SK-N-SH (cell line): ENCODE measurements around the gene EN1. TPM values are rescaled to one million over a fixed set of nuclear protein-coding genes. Genes with fewer than 3 reads are reported as not detected.

Experiments used
- CTCF ChIA-PET: fragments of 300-600, 350-600 bp; formaldehyde crosslinking; extraction: SDS; loops from one replicate; lab custom pipeline; 2021; lab: Yijun Ruan, JAX
- POLR2A ChIA-PET: fragments of 350-600 bp; sonication (Branson Sonifier 250); formaldehyde crosslinking; extraction: SDS; loops from one replicate; lab custom pipeline; 2020; ENCODE audit warnings: antibody characterized with exemption, inconsistent platforms; lab: Yijun Ruan, JAX
- DNase-seq: peaks from one replicate; pipeline ENCODE4 v3.0.0; 2012
- H2AFZ ChIP-seq: fragments of 200-600 bp; sonication (generic); 2 replicates; pipeline ENCODE4 v1.8.1; 2016; ENCODE audit warnings: antibody characterized with exemption, mild to moderate bottlenecking, low read depth
- H3F3A ChIP-seq: fragments of 200-600 bp; sonication (generic); replicated peaks from 2 replicates; pipeline ENCODE3; 2016; ENCODE audit warnings: antibody characterized with exemption, mild to moderate bottlenecking; ENCODE audit not compliant: insufficient read depth
- H3K27ac ChIP-seq, 2 experiments: fragments of 200-500 bp in 1 of 2; fragments of 200-600 bp in 1 of 2; sonication (Bioruptor generic) in 1 of 2; sonication (generic), shearing (Covaris generic) in 1 of 2; 2 replicates each; pipeline versions ENCODE4 v1.5.1 to v1.6.1; 2014 to 2016; ENCODE audit warnings: low read depth in 2 of 2, inconsistent platforms in 1 of 2, low read length in 1 of 2, mild to moderate bottlenecking in 1 of 2, mixed read lengths in 1 of 2
- H3K27me3 ChIP-seq: fragments of 200-600 bp; sonication (generic), shearing (Covaris generic); 2 replicates; pipeline ENCODE4 v1.6.1; 2016; ENCODE audit warnings: mixed run types; ENCODE audit not compliant: insufficient read depth
- H3K36me3 ChIP-seq, 2 experiments: fragments of 200-500 bp in 1 of 2; fragments of 200-600 bp in 1 of 2; sonication (Bioruptor generic) in 1 of 2; sonication (generic) in 1 of 2; replicated peaks in 1 of 2; 2 replicates each; pipeline versions ENCODE3 to v1.5.1; 2014 to 2016; ENCODE audit warnings: low read length in 1 of 2, mild to moderate bottlenecking in 1 of 2; ENCODE audit not compliant: insufficient read depth in 2 of 2, control insufficient read depth in 1 of 2
- H3K4me1 ChIP-seq, 2 experiments: fragments of 200-500 bp in 1 of 2; fragments of 200-600 bp in 1 of 2; sonication (Bioruptor generic) in 1 of 2; sonication (generic), shearing (Covaris generic) in 1 of 2; 2 replicates each; pipeline versions ENCODE4 v1.5.1 to v1.6.1; 2014 to 2016; ENCODE audit warnings: low read depth in 1 of 2, low read length in 1 of 2, mixed run types in 1 of 2; ENCODE audit not compliant: insufficient read depth in 2 of 2, control insufficient read depth in 1 of 2
- H3K4me2 ChIP-seq: fragments of 200-600 bp; sonication (generic), shearing (Covaris generic); 2 replicates; pipeline ENCODE4 v1.6.1; 2017; ENCODE audit warnings: mixed run types
- H3K4me3 ChIP-seq, 2 experiments: fragments of 200-500 bp in 1 of 2; fragments of 200-600 bp in 1 of 2; sonication (Bioruptor generic) in 1 of 2; sonication (generic), shearing (Covaris generic) in 1 of 2; 2 replicates each; pipeline versions ENCODE4 v1.5.1 to v1.8.1; 2014 to 2016; ENCODE audit warnings: low read depth in 2 of 2, inconsistent platforms in 1 of 2, low read length in 1 of 2, mild to moderate bottlenecking in 1 of 2, mixed read lengths in 1 of 2, moderate library complexity in 1 of 2
- H3K79me2 ChIP-seq: fragments of 200-600 bp; sonication (generic); 2 replicates; pipeline ENCODE4 v1.8.1; 2017; ENCODE audit warnings: mild to moderate bottlenecking; ENCODE audit not compliant: insufficient read depth
- H3K9ac ChIP-seq: fragments of 200-600 bp; sonication (generic); 2 replicates; pipeline ENCODE4 v1.6.1; 2017; ENCODE audit warnings: mixed run types
- H3K9me2 ChIP-seq: fragments of 200-600 bp; sonication (generic); 2 replicates; pipeline ENCODE4 v1.6.1; 2017; ENCODE audit warnings: mixed run types
- H3K9me3 ChIP-seq: fragments of 200-600 bp; sonication (generic); 2 replicates; pipeline ENCODE4 v1.6.1; 2017; ENCODE audit warnings: mixed run types, mild to moderate bottlenecking, moderate library complexity
- H4K20me1 ChIP-seq: fragments of 200-600 bp; sonication (generic); 2 replicates; pipeline ENCODE4 v1.6.1; 2017; ENCODE audit warnings: mild to moderate bottlenecking, mixed run types; ENCODE audit not compliant: insufficient read depth
- CTCF ChIP-seq: fragments of 200-600 bp; sonication (generic); IDR thresholded peaks from 2 replicates; pipeline ENCODE4 v1.6.1; 2017; ENCODE audit warnings: antibody characterized with exemption, mild to moderate bottlenecking, moderate library complexity
- ELF1 ChIP-seq: IDR thresholded peaks from 2 replicates; pipeline ENCODE4 v1.4.0; 2012
- EP300 ChIP-seq, 2 experiments: IDR thresholded peaks; 2 replicates each; pipeline versions ENCODE4 v1.4.0 to v1.6.1; 2012; ENCODE audit warnings: borderline replicate concordance in 1 of 2, low read depth in 1 of 2, low read length in 1 of 2
- FOXJ3 ChIP-seq: sonication (generic); formaldehyde crosslinking; IDR thresholded peaks from 2 replicates; pipeline ENCODE4 v1.5.1; 2020; ENCODE audit warnings: mild to moderate bottlenecking, missing genetic modification reagents
- FOXM1 ChIP-seq: IDR thresholded peaks from 2 replicates; pipeline ENCODE4 v1.4.0; 2012; ENCODE audit warnings: low read depth, mild to moderate bottlenecking
- JUND ChIP-seq: IDR thresholded peaks from 2 replicates; pipeline ENCODE4 v1.4.0; 2012
- MEF2A ChIP-seq: IDR thresholded peaks from 2 replicates; pipeline ENCODE4 v1.4.0; 2012; ENCODE audit warnings: low read depth, borderline replicate concordance
- MXI1 ChIP-seq: IDR thresholded peaks from 2 replicates; pipeline ENCODE4 v1.6.1; 2012; ENCODE audit warnings: mild to moderate bottlenecking, low read depth, low read length, improper control_type of control experiment
- NFIC ChIP-seq: IDR thresholded peaks from 2 replicates; pipeline ENCODE4 v1.4.0; 2012; ENCODE audit warnings: borderline replicate concordance
- NRF1 ChIP-seq: IDR thresholded peaks from 2 replicates; pipeline ENCODE4 v1.6.1; 2012; ENCODE audit warnings: low read depth, mild to moderate bottlenecking, low read length
- RAD21 ChIP-seq: IDR thresholded peaks from 2 replicates; pipeline ENCODE4 v1.6.1; 2012; ENCODE audit warnings: mild to moderate bottlenecking, low read length
- REST ChIP-seq: IDR thresholded peaks from 2 replicates; pipeline ENCODE4 v1.6.1; 2012; ENCODE audit warnings: mild to moderate bottlenecking, low read depth, low read length, moderate library complexity
- RFX5 ChIP-seq: IDR thresholded peaks from 2 replicates; pipeline ENCODE4 v1.6.1; 2012; ENCODE audit warnings: mild to moderate bottlenecking, improper control_type of control experiment, low read length
- RXRA ChIP-seq: IDR thresholded peaks from 2 replicates; pipeline ENCODE4 v1.4.0; 2012; ENCODE audit warnings: low read depth, mild to moderate bottlenecking, borderline replicate concordance
- TCF12 ChIP-seq: IDR thresholded peaks from 2 replicates; pipeline ENCODE4 v1.4.0; 2012
- TEAD4 ChIP-seq: IDR thresholded peaks from 2 replicates; pipeline ENCODE4 v1.4.0; 2012; ENCODE audit warnings: mild to moderate bottlenecking, borderline replicate concordance; ENCODE audit not compliant: insufficient read depth
- USF2 ChIP-seq: fragments of 150-350 bp; IDR thresholded peaks from 2 replicates; pipeline ENCODE4 v1.6.1; 2017; ENCODE audit warnings: antibody characterized with exemption, low read length, low read depth, borderline replicate concordance
- YY1 ChIP-seq: IDR thresholded peaks from 2 replicates; pipeline ENCODE4 v1.4.0; 2012; ENCODE audit warnings: low read depth, mild to moderate bottlenecking
- ZBTB33 ChIP-seq: IDR thresholded peaks from 2 replicates; pipeline ENCODE4 v1.4.0; 2012; ENCODE audit warnings: low read depth, borderline replicate concordance
- WGBS: methylation state at CpG from one replicate; pipeline ENCODE4 v1.1.6; 2017; ENCODE audit warnings: low lambda C conversion rate; 5-methylcytosine and 5-hydroxymethylcytosine counted together
- polyA plus RNA-seq, 3 experiments: library from polyadenylated mRNA; depleted of rRNA; stranded (reverse); fragments of >200 nt; gene quantifications; 2 replicates each; pipeline ENCODE4 v1.2.3, GENCODE V29; 2012

EN1 gene
- polyA plus RNA-seq, 1 of the 3 experiments (the other 2 are of a cell fraction) = not detected

- Histone ChIP-seq H3K27me3 (peaks cover 96% of the 10 kb centered on the region), H3K4me2 (no peak overlapping the region), H3K9me3 (no peaks in the 10 kb centered on the region), H3K27ac (no peak overlapping the region), H3K4me1 (no peaks in the 10 kb centered on the region; a peak in 1 of 4 replicates), H3K9ac (no peak overlapping the region), H3K79me2 (no peaks in the 10 kb centered on the region), H2AFZ (no peak overlapping the region), H3K36me3 (no peaks in the 10 kb centered on the region), H3F3A (no peaks in the 10 kb centered on the region), H3K9me2 (no peaks in the 10 kb centered on the region), H3K4me3 (no peak overlapping the region), H4K20me1 (no peaks in the 10 kb centered on the region)
- TF ChIP-seq YY1 = no peak
- TF ChIP-seq TEAD4 = no peak
- no peak for TF ChIP-seq FOXM1
- TF ChIP-seq RXRA = no peak
- TF ChIP-seq ELF1 = no peak
- WGBS = 12% methylated on average over 5 of the region's 6 CpGs
- no peak for DNase-seq
- ChIA-PET CTCF (no interaction called here), POLR2A (no interaction called here)
These were observed 8.6 kb downstream of the EN1 start for GRCh38 chr2:118838741-118839455.

GRCh38 chr2:118837621-118838020 lies 9.8 kb downstream of the EN1 start:
- WGBS = 0% methylated on average over 1 of the region's 2 CpGs
- no peak overlapping the region for H3K4me2 ChIP-seq
- H3K9ac ChIP-seq = no peak overlapping the region
- H3K36me3 ChIP-seq = no peaks in the 10 kb centered on the region
- H3K4me1 ChIP-seq = no peaks in the 10 kb centered on the region; a peak in 1 of 4 replicates
- no peaks in the 10 kb centered on the region for H3F3A ChIP-seq
- no peaks in the 10 kb centered on the region for H3K9me3 ChIP-seq
- no peak for DNase-seq
- POLR2A ChIA-PET = no interaction called here
- H3K9me2 ChIP-seq = no peaks in the 10 kb centered on the region
- no peaks in the 10 kb centered on the region for H3K79me2 ChIP-seq
- H4K20me1 ChIP-seq = no peaks in the 10 kb centered on the region
- no peak overlapping the region for H3K27ac ChIP-seq
- peaks cover 97% of the 10 kb centered on the region for H3K27me3 ChIP-seq
- CTCF ChIA-PET = no interaction called here
- no peak overlapping the region for H2AFZ ChIP-seq
- TF ChIP-seq NFIC (no peak), REST (no peak), FOXM1 (no peak), TCF12 (no peak), RXRA (no peak), ELF1 (no peak), TEAD4 (no peak), RFX5 (no peak), ZBTB33 (no peak), CTCF (no peak), MXI1 (no peak), JUND (no peak), NRF1 (no peak), RAD21 (no peak), MEF2A (no peak), EP300 (IDR thresholded peaks at IDR 0.05; ENCODE audit: borderline replicate concordance in 1 of 2, low read depth in 1 of 2, low read length in 1 of 2) (no peak), USF2 (no peak), FOXJ3 (CRISPR knock-in tag) (no peak)
- H3K4me3 ChIP-seq = no peak overlapping the region
